ENCODE results near the gene ABI2. TPM values are rescaled to one million over a fixed set of nuclear protein-coding genes. Genes with fewer than 3 reads are reported as not detected.

Gene ABI2
- total RNA-seq (2014; rRNA removed) (37.6 and 50.7 TPM in 2 replicates), Bru-seq, nascent RNA (percentile 91 among the genes with signal in this experiment), BruChase-seq, experiment 1, labeled RNA remaining after a 6-hour chase (percentile 82 among the genes with signal in this experiment), BruChase-seq, experiment 2, labeled RNA remaining after a 2-hour chase (percentile 87 among the genes with signal in this experiment)
- long read RNA-seq, full-length matches to known transcripts, result 19 of 102 reads
- long read RNA-seq, partial matches to known transcripts, result 39 of 102 reads
- long read RNA-seq, other reads (novel, unspliced or antisense), result 44 of 102 reads

DNA sequence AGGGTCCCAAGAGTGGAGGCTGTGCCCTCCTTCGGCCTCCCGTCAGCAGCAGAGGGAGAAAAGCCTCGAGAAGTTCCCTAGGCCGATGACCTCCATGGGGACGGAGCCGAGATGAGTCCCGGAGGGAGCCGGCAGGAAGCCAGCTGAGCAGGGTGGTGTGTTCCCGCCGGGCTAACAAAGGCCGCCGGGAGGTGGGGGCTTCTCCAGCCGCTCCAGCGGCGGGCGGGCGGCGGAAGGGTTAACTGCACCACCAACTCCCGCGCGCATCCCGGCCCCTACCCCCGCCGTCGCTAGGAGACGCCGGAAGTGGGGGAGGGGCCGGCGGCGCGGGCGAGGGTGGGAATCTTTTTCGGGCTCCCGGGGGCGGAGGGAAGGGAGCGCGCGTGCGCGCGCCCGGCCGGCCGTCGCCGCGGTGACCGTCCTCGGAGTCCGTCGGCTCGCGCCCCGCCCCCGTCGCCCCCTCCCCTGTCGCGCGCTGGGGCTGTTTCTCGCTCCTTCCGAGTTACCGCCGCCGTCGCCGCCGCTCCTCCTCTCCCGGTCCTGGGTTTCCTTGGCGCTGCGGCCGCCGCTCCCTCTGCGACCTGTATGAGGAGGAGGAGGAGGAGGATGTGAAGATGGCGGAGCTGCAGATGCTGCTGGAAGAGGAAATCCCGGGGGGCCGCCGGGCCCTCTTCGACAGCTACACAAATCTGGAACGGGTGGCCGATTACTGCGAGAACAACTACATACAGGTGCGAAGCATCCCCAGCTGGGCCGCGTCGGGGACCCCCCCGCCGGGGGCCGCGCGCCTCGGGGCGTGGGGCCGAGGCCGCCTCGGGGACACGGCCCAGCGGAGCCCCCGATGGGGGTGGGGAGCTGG is at the start of gene ABI2:
Gene ABI2 (plus strand): TSS at position 494 of the 859 bp plus-strand sequence. CDS start 121 bp downstream, at position 615.
- H3K79me2 ChIP-seq (ENCODE audit: low read length), result peaks cover 50% of the 10 kb centered on the region
- H3K4me1 ChIP-seq (ENCODE audit: insufficient read depth, low read length), result peaks cover 18% of the 10 kb centered on the region
- H3K27me3 ChIP-seq (ENCODE audit: low read length), result no peaks in the 10 kb centered on the region
- peaks cover 8% of the 10 kb centered on the region for H4K20me1 ChIP-seq (ENCODE audit: low read length)
- H3F3A ChIP-seq (ENCODE audit: low read length, unreplicated experiment), result peaks cover 8% of the 10 kb centered on the region
- intact Hi-C loops (cut with micrococcal nuclease), result loop anchor here (1.0 to 5.0 kb wide), 2 partner anchors 12 to 74 kb away; no protein-coding TSS in a partner anchor
- no peaks in the 10 kb centered on the region for H3K36me3 ChIP-seq (ENCODE audit: low read depth, low read length)
- peak within 1 kb of the TSS; percentile 96 for H3K4me2 ChIP-seq (ENCODE audit: low read length)
- H3K4me3 ChIP-seq (ENCODE audit: low read length), result peak within 1 kb of the TSS; percentile 88
- BruUV-seq (replicated peaks), result no TSS peak
- TF ChIP-seq EZH2phosphoT487 (IDR thresholded peaks at IDR 0.05; ENCODE audit: borderline replicate concordance, low read length), result no peak
- TF ChIP-seq, protein P1, sequence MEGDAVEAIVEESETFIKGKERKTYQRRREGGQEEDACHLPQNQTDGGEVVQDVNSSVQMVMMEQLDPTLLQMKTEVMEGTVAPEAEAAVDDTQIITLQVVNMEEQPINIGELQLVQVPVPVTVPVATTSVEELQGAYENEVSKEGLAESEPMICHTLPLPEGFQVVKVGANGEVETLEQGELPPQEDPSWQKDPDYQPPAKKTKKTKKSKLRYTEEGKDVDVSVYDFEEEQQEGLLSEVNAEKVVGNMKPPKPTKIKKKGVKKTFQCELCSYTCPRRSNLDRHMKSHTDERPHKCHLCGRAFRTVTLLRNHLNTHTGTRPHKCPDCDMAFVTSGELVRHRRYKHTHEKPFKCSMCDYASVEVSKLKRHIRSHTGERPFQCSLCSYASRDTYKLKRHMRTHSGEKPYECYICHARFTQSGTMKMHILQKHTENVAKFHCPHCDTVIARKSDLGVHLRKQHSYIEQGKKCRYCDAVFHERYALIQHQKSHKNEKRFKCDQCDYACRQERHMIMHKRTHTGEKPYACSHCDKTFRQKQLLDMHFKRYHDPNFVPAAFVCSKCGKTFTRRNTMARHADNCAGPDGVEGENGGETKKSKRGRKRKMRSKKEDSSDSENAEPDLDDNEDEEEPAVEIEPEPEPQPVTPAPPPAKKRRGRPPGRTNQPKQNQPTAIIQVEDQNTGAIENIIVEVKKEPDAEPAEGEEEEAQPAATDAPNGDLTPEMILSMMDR (conservative IDR thresholded peaks at IDR 0.05; ENCODE audit: low read depth, low read length), result no peak
- TF ChIP-seq EZH2 (IDR thresholded peaks at IDR 0.05; ENCODE audit: low read length, unreplicated experiment), result no peak
- H3K9ac ChIP-seq (ENCODE audit: low read length), result peak within 1 kb of the TSS; percentile 93
- H3K27ac ChIP-seq (ENCODE audit: low read length), result peak within 1 kb of the TSS; percentile 74
- H2AFZ ChIP-seq (ENCODE audit: low read length), result peak within 1 kb of the TSS; percentile 98
- ATAC-seq, result peak; percentile 72
- no peaks in the 10 kb centered on the region for H3K9me2 ChIP-seq (replicated peaks; ENCODE audit: low read length)
- peak; percentile 87 for DNase-seq
- no peaks in the 10 kb centered on the region for H3K9me3 ChIP-seq (ENCODE audit: low read length)
- ChIA-PET POLR2A (ENCODE audit: unreplicated experiment) (interaction anchor here (0.7 kb wide), 1 partner anchor 10 kb away, joined by 17 read pairs; no protein-coding TSS in a partner anchor), CTCF (no interaction called here)

DNA sequence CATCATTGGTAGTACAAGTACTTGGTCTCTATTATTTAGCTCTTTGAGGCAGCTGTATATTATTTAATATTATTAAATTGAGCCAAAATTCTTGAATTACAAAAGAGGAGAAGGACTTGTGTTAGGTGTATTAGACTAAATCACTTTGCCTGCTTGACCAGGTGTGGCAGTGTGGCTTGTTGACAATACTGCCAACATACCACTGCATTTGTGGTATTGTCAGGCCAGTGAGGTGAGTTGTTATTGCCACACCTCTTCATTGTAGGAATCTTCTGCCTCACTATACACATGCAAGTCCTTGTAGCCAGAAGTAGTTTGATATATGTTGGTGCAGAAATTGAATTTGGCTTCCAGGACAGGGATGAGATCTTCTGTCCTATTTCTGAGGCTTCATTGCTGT is 48.9 kb upstream of the ABI2 start:
- no TSS peak for BruUV-seq (replicated peaks)
- Histone ChIP-seq H3K27ac (ENCODE audit: low read length) (no peak overlapping the region), H3K4me3 (ENCODE audit: low read length) (no peak overlapping the region), H3F3A (ENCODE audit: low read length, unreplicated experiment) (no peaks in the 10 kb centered on the region), H3K9me3 (ENCODE audit: low read length) (no peaks in the 10 kb centered on the region), H3K9ac (ENCODE audit: low read length) (no peak overlapping the region), H4K20me1 (ENCODE audit: low read length) (no peaks in the 10 kb centered on the region), H2AFZ (ENCODE audit: low read length) (no peak overlapping the region), H3K36me3 (ENCODE audit: low read depth, low read length) (peaks cover 23% of the 10 kb centered on the region), H3K9me2 (replicated peaks; ENCODE audit: low read length) (no peaks in the 10 kb centered on the region), H3K4me1 (ENCODE audit: insufficient read depth, low read length) (no peaks in the 10 kb centered on the region), H3K79me2 (ENCODE audit: low read length) (no peaks in the 10 kb centered on the region), H3K27me3 (ENCODE audit: low read length) (no peaks in the 10 kb centered on the region), H3K4me2 (ENCODE audit: low read length) (no peak overlapping the region)
- ChIA-PET POLR2A (ENCODE audit: unreplicated experiment) (no interaction called here), CTCF (no interaction called here)
- peak; percentile 44 for DNase-seq
- intact Hi-C loops (cut with micrococcal nuclease), result loop anchor here (5.0 kb wide), 1 partner anchor 173 kb away; no protein-coding TSS in a partner anchor
- TF ChIP-seq, protein P1 (conservative IDR thresholded peaks at IDR 0.05; ENCODE audit: low read depth, low read length), result peak; percentile 45
- TF ChIP-seq EZH2 (IDR thresholded peaks at IDR 0.05; ENCODE audit: low read length, unreplicated experiment), result no peak
- peak; percentile 77 for ATAC-seq

All from PC-3 (cell line).